Inflammatory macrophage (primary cell): ENCODE measurements around the gene B4GALT6.

Experiments used
- DNase-seq, 2 donors: peaks; one replicate each; pipeline ENCODE4 v3.0.0-alpha.2; 2020 to 2022

B4GALT6 gene

GRCh38 chr18:31658670-31659575, 25.5 kb downstream of the B4GALT6 start:
- peak; percentile 56 to 71 for DNase-seq

GRCh38 chr18:31657823-31658669, 26.3 kb downstream of the B4GALT6 start:
- DNase-seq: no peak

- DNase-seq: no peak
Measured at GRCh38 chr18:31656754-31657153, 27.6 kb downstream of the B4GALT6 start.

- no peak for DNase-seq
Measured at GRCh38 chr18:31655354-31655753, 29.0 kb downstream of the B4GALT6 start.

- DNase-seq: no peak
Measured at GRCh38 chr18:31652877-31653276, 31.5 kb downstream of the B4GALT6 start.

GRCh38 chr18:31652357-31652756, 32.0 kb downstream of the B4GALT6 start:
- DNase-seq: no peak

GRCh38 chr18:31651369-31651768, 33.0 kb downstream of the B4GALT6 start:
- DNase-seq: no peak

- DNase-seq: no peak
Measured at GRCh38 chr18:31649978-31650719, 34.2 kb downstream of the B4GALT6 start.

GRCh38 chr18:31649449-31649848, 34.9 kb downstream of the B4GALT6 start:
- DNase-seq: no peak

GRCh38 chr18:31648966-31649429, 35.4 kb downstream of the B4GALT6 start:
- peak; percentile 58 to 83 for DNase-seq

- no peak for DNase-seq
Measured at GRCh38 chr18:31648458-31648857, 35.9 kb downstream of the B4GALT6 start.

- no peak for DNase-seq
Measured at GRCh38 chr18:31647127-31647753, 37.1 kb downstream of the B4GALT6 start.

GRCh38 chr18:31646332-31647126, 37.9 kb downstream of the B4GALT6 start:
- DNase-seq: no peak

GRCh38 chr18:31645411-31645810, 39.0 kb downstream of the B4GALT6 start:
- no peak for DNase-seq

- no peak for DNase-seq
Measured at GRCh38 chr18:31643003-31643402, 41.4 kb downstream of the B4GALT6 start.

- no peak for DNase-seq
Measured at GRCh38 chr18:31637445-31637844, 46.9 kb downstream of the B4GALT6 start.

- DNase-seq: no peak
Measured at GRCh38 chr18:31636387-31636786, 48.0 kb downstream of the B4GALT6 start.

- DNase-seq: no peak
Measured at GRCh38 chr18:31634331-31634713, 50.1 kb downstream of the B4GALT6 start.

GRCh38 chr18:31633392-31634330, 50.7 kb downstream of the B4GALT6 start:
- no peak for DNase-seq

- no peak for DNase-seq
Measured at GRCh38 chr18:31632356-31632755, 52.0 kb downstream of the B4GALT6 start.
